Measurements from ENCODE around the gene IL1A. TPM values are rescaled to one million over a fixed set of nuclear protein-coding genes. Genes with fewer than 3 reads are reported as not detected.

IL1A gene
- total and polyA plus RNA-seq, 4 donors: 1.1 to 15.5 (median 2.4) TPM

DNA sequence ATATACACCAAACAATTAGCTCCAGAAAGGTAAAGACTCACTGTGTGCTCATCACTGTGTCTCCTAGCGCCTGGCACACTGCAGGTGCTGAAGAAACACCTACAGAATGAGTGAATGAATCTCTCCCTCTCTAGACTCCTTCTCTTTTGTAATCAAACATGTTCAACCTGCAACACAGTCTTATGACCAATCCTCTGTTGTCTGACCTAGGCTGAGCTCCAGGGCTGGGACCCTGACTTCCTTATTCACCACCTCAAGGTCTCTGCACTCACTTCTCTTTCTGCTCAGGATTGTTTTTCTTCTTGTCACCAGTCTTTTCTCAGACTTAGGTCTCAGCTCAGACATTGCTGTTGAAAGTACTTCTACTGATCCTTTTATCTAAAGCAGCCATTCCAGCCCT is 29.7 kb downstream of the IL1A start:
- H3K27me3 ChIP-seq (ENCODE audit: control insufficient read depth in 3 of 3, insufficient read depth in 3 of 3, low read length in 2 of 3): no peaks in the 10 kb centered on the region
- no peak overlapping the region for H3K27ac ChIP-seq (ENCODE audit: low read depth in 1 of 2, low read length in 1 of 2)
- no peak overlapping the region for H3K4me3 ChIP-seq
- DNase-seq: no peak
- H3K9ac ChIP-seq (ENCODE audit: insufficient read depth in 1 of 2, low read length in 2 of 2): no peak overlapping the region
- 76 to 95% methylated on average over 1 of the region's 1 CpG for WGBS, 2 donors
- no peaks in the 10 kb centered on the region for H3K9me3 ChIP-seq (ENCODE audit: control insufficient read depth in 4 of 4, insufficient read depth in 3 of 4, low read length in 3 of 4)
- H3K4me1 ChIP-seq (ENCODE audit: control insufficient read depth in 5 of 5, insufficient read depth in 5 of 5, low read length in 5 of 5): peaks cover 0 to 5% (median 0%) of the 10 kb centered on the region in 5 donors
- no peak for ATAC-seq (ENCODE audit: insufficient read depth, low FRiP score)
- H3K36me3 ChIP-seq (ENCODE audit: control insufficient read depth in 4 of 4, insufficient read depth in 4 of 4, low read length in 4 of 4): peaks cover 0 to 11% (median 0%) of the 10 kb centered on the region in 4 donors
- TF ChIP-seq, protein P1, sequence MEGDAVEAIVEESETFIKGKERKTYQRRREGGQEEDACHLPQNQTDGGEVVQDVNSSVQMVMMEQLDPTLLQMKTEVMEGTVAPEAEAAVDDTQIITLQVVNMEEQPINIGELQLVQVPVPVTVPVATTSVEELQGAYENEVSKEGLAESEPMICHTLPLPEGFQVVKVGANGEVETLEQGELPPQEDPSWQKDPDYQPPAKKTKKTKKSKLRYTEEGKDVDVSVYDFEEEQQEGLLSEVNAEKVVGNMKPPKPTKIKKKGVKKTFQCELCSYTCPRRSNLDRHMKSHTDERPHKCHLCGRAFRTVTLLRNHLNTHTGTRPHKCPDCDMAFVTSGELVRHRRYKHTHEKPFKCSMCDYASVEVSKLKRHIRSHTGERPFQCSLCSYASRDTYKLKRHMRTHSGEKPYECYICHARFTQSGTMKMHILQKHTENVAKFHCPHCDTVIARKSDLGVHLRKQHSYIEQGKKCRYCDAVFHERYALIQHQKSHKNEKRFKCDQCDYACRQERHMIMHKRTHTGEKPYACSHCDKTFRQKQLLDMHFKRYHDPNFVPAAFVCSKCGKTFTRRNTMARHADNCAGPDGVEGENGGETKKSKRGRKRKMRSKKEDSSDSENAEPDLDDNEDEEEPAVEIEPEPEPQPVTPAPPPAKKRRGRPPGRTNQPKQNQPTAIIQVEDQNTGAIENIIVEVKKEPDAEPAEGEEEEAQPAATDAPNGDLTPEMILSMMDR (IDR thresholded peaks at IDR 0.05; ENCODE audit: control extremely low read depth, extremely low read depth): no peak

DNA sequence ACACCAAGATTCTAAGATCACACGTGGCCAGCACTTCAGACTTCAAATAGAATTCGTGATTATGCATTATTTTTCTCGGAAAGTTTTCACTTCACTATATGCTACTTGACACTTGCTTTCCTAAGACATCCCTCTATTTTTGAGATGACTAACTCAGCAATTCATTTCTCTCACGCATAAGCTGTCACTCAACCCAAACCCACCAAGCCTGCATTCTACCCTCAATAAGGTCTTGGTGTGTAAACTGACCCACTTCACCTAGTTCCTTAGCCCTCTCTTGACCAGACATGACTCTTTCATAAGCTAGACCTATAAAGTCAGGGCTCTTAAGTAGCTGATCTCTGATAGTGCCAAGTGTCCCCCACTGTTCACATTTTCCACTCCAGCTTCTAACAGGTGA is 31.6 kb downstream of the IL1A start:
- Histone ChIP-seq H3K27me3 (ENCODE audit: control insufficient read depth in 3 of 3, insufficient read depth in 3 of 3, low read length in 2 of 3) (no peaks in the 10 kb centered on the region), H3K9me3 (ENCODE audit: control insufficient read depth in 4 of 4, insufficient read depth in 3 of 4, low read length in 3 of 4) (no peaks in the 10 kb centered on the region), H3K4me3 (no peak overlapping the region), H3K27ac (ENCODE audit: low read depth in 1 of 2, low read length in 1 of 2) (no peak overlapping the region), H3K36me3 (ENCODE audit: control insufficient read depth in 4 of 4, insufficient read depth in 4 of 4, low read length in 4 of 4) (peaks cover 0 to 6% (median 0%) of the 10 kb centered on the region in 4 donors), H3K9ac (ENCODE audit: insufficient read depth in 1 of 2, low read length in 2 of 2) (no peak overlapping the region), H3K4me1 (ENCODE audit: control insufficient read depth in 5 of 5, insufficient read depth in 5 of 5, low read length in 5 of 5) (peaks cover 0 to 5% (median 0%) of the 10 kb centered on the region in 5 donors)
- WGBS, 2 donors: 89 to 93% methylated on average over 4 of the region's 4 CpGs
- TF ChIP-seq, protein P1 (IDR thresholded peaks at IDR 0.05; ENCODE audit: control extremely low read depth, extremely low read depth): no peak
- ATAC-seq (ENCODE audit: insufficient read depth, low FRiP score) (no peak), DNase-seq (no peak)

DNA sequence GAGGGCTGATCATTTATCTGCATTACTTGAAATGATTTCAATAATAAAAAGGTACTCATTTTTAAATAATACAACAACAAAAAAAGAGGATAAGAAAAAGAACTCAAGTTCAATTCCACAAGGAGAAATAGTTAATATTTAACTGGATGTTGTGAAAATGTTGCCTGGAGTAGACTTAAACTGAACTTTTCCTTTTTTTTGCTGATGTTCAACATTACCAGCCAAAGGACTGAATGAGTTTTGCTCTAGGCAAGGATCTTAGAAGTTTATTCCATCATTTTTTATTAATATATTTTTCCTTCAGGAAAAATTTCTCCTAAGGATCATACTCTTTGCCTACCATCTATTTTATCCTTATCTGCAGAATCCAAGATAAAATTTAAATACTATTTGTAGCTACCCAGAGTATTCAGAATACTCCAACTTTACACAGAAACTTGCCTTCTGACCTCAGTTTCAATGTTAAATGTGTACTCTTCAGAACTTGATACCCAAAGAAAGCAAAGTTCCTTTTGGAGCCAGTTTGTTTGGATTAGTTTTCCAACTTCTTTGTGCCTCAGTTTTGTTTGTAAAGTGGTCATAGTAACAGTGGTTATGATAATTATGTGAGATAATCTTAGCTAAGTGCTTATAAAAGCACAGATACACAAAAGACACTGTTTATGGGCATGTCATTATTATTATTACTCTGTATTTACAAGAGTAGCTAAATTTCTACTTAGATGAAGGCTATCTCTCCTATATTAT is 32.7 kb downstream of the IL1A start:
- DNase-seq (peak in 2 of 3 donors; percentile 51 to 61), ATAC-seq (ENCODE audit: insufficient read depth, low FRiP score) (no peak)
- Histone ChIP-seq H3K36me3 (ENCODE audit: control insufficient read depth in 4 of 4, insufficient read depth in 4 of 4, low read length in 4 of 4) (peaks cover 0 to 5% (median 0%) of the 10 kb centered on the region in 4 donors), H3K9me3 (ENCODE audit: control insufficient read depth in 4 of 4, insufficient read depth in 3 of 4, low read length in 3 of 4) (no peaks in the 10 kb centered on the region), H3K4me1 (ENCODE audit: control insufficient read depth in 5 of 5, insufficient read depth in 5 of 5, low read length in 5 of 5) (peaks cover 0 to 5% (median 0%) of the 10 kb centered on the region in 5 donors), H3K27ac (ENCODE audit: low read depth in 1 of 2, low read length in 1 of 2) (no peak overlapping the region), H3K9ac (ENCODE audit: insufficient read depth in 1 of 2, low read length in 2 of 2) (no peak overlapping the region), H3K27me3 (ENCODE audit: control insufficient read depth in 3 of 3, insufficient read depth in 3 of 3, low read length in 2 of 3) (no peaks in the 10 kb centered on the region), H3K4me3 (no peak overlapping the region)
- TF ChIP-seq, protein P1 (IDR thresholded peaks at IDR 0.05; ENCODE audit: control extremely low read depth, extremely low read depth): no peak

DNA sequence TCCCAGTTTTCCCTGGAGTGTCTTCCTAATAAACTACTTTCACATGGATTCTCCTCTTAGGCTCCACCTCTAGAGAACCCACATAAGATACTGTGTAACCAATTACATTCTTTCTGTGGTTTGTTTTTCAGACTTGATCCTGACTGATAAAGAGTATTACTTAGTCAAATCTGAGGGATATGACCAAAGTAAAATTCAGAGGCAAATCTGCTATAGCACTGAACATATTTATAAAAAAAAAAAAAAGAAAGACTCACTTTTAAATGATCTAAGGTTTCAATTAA is 33.8 kb downstream of the IL1A start:
- DNase-seq (no peak), ATAC-seq (ENCODE audit: insufficient read depth, low FRiP score) (no peak)
- Histone ChIP-seq H3K9ac (ENCODE audit: insufficient read depth in 1 of 2, low read length in 2 of 2) (no peak overlapping the region), H3K4me1 (ENCODE audit: control insufficient read depth in 5 of 5, insufficient read depth in 5 of 5, low read length in 5 of 5) (peaks cover 0 to 5% (median 0%) of the 10 kb centered on the region in 5 donors), H3K27ac (ENCODE audit: low read depth in 1 of 2, low read length in 1 of 2) (no peak overlapping the region), H3K4me3 (no peak overlapping the region), H3K27me3 (ENCODE audit: control insufficient read depth in 3 of 3, insufficient read depth in 3 of 3, low read length in 2 of 3) (no peaks in the 10 kb centered on the region), H3K36me3 (ENCODE audit: control insufficient read depth in 4 of 4, insufficient read depth in 4 of 4, low read length in 4 of 4) (peaks cover 0 to 4% (median 0%) of the 10 kb centered on the region in 4 donors), H3K9me3 (ENCODE audit: control insufficient read depth in 4 of 4, insufficient read depth in 3 of 4, low read length in 3 of 4) (no peaks in the 10 kb centered on the region)
- TF ChIP-seq, protein P1 (IDR thresholded peaks at IDR 0.05; ENCODE audit: control extremely low read depth, extremely low read depth): no peak
